ENCODE results near the gene DIP2A. TPM values are rescaled to one million over a fixed set of nuclear protein-coding genes. Genes with fewer than 3 reads are reported as not detected.

The DIP2A gene
- total and polyA plus RNA-seq, 2 experiments from 2014 or later = 18.5 to 36.3 TPM

GRCh38 chr21:46418265-46418946 is 40.3 kb upstream of the DIP2A start:
- peaks cover 52% of the 10 kb centered on the region for H3K36me3 Mint-ChIP-seq (ENCODE audit: low read depth)
- Histone ChIP-seq H3K4me3 (no peak overlapping the region), H4K20me1 (replicated peaks; ENCODE audit: insufficient read depth) (no peaks in the 10 kb centered on the region), H2AFZ (no peak overlapping the region), H3K4me2 (no peak overlapping the region), H3F3A (replicated peaks; ENCODE audit: low read depth) (peaks cover 6% of the 10 kb centered on the region; the same call in 1 of the 2 replicates), H3K9me2 (ENCODE audit: insufficient read depth) (no peaks in the 10 kb centered on the region), H3K36me3 (ENCODE audit: insufficient read depth) (peaks cover 6% of the 10 kb centered on the region), H3K27ac (ENCODE audit: low read depth) (no peak overlapping the region), H3K27me3 (ENCODE audit: insufficient read depth) (no peaks in the 10 kb centered on the region), H3K4me1 (ENCODE audit: insufficient read depth) (peaks cover 7% of the 10 kb centered on the region), H3K79me2 (replicated peaks; ENCODE audit: insufficient read depth) (no peaks in the 10 kb centered on the region)
- no peak overlapping the region for H3K4me3 Mint-ChIP-seq
- no peak overlapping the region for H3K27ac Mint-ChIP-seq
- peaks cover 19% of the 10 kb centered on the region for H3K27me3 Mint-ChIP-seq (ENCODE audit: insufficient read depth, low read depth, poor library complexity)
- H3K9me3 Mint-ChIP-seq = no peaks in the 10 kb centered on the region; the same call in 2 of the 3 replicates
- DNase-seq (ENCODE audit: low spot score) = no peak
- ATAC-seq = no peak
- peaks cover 20% of the 10 kb centered on the region for H3K4me1 Mint-ChIP-seq
- TF ChIP-seq NANOG (IDR thresholded peaks at IDR 0.05; ENCODE audit: borderline replicate concordance) (no peak), POLR2AphosphoS5 (IDR thresholded peaks at IDR 0.05; ENCODE audit: low read depth) (no peak), REST (IDR thresholded peaks at IDR 0.05; ENCODE audit: unreplicated experiment) (no peak), CREB1 (CRISPR knock-in tag; IDR thresholded peaks at IDR 0.05; ENCODE audit: low read depth) (no peak), EZH2phosphoT487 (IDR thresholded peaks at IDR 0.05; ENCODE audit: unreplicated experiment) (no peak), ZNF462 (CRISPR knock-in tag; IDR thresholded peaks at IDR 0.05) (no peak), ZNF331 (CRISPR knock-in tag; IDR thresholded peaks at IDR 0.05; ENCODE audit: low read depth) (no peak), EZH2 (IDR thresholded peaks at IDR 0.05; ENCODE audit: low read depth, unreplicated experiment) (no peak), ETS1 (IDR thresholded peaks at IDR 0.05) (no peak), ZNF114 (CRISPR knock-in tag; IDR thresholded peaks at IDR 0.05) (no peak), JUNB (IDR thresholded peaks at IDR 0.05; ENCODE audit: unreplicated experiment) (no peak), CTCF (conservative IDR thresholded peaks at IDR 0.05; ENCODE audit: low read depth in 2 of 2) (no peak), STAT1 (IDR thresholded peaks at IDR 0.05; ENCODE audit: unreplicated experiment) (no peak)

Data from GM23338 (cell line).